HFF-Myc (cell line): ENCODE results near the gene FAM83F.
"Not testable (repeated sequence)": the region's sequence is repeated elsewhere in the genome, so short reads cannot be mapped to it uniquely, and the experiment has no call there.

Experiments
- DNase-seq: peaks from one replicate; pipeline ENCODE4 v3.0.0-alpha.2; 2011; ENCODE audit warnings: low read depth; ENCODE audit errors: extremely low read depth
- H3K4me3 ChIP-seq: replicated peaks from 2 replicates; pipeline ENCODE4 v1.5.1; 2011; ENCODE audit warnings: low read depth, mild to moderate bottlenecking, control low read depth, low read length
- TF ChIP-seq, protein P1 (sequence below): IDR thresholded peaks from 2 replicates; pipeline ENCODE4 v1.5.1; 2012; ENCODE audit warnings: mild to moderate bottlenecking, low read depth, low read length, control low read depth; ENCODE audit errors: missing control alignments

The FAM83F gene

GRCh38 chr22:39988386-39989114 is 6.2 kb upstream of the FAM83F start:
- no peak for DNase-seq
- no peak overlapping the region for H3K4me3 ChIP-seq
- TF ChIP-seq, protein P1, sequence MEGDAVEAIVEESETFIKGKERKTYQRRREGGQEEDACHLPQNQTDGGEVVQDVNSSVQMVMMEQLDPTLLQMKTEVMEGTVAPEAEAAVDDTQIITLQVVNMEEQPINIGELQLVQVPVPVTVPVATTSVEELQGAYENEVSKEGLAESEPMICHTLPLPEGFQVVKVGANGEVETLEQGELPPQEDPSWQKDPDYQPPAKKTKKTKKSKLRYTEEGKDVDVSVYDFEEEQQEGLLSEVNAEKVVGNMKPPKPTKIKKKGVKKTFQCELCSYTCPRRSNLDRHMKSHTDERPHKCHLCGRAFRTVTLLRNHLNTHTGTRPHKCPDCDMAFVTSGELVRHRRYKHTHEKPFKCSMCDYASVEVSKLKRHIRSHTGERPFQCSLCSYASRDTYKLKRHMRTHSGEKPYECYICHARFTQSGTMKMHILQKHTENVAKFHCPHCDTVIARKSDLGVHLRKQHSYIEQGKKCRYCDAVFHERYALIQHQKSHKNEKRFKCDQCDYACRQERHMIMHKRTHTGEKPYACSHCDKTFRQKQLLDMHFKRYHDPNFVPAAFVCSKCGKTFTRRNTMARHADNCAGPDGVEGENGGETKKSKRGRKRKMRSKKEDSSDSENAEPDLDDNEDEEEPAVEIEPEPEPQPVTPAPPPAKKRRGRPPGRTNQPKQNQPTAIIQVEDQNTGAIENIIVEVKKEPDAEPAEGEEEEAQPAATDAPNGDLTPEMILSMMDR = no peak

DNA sequence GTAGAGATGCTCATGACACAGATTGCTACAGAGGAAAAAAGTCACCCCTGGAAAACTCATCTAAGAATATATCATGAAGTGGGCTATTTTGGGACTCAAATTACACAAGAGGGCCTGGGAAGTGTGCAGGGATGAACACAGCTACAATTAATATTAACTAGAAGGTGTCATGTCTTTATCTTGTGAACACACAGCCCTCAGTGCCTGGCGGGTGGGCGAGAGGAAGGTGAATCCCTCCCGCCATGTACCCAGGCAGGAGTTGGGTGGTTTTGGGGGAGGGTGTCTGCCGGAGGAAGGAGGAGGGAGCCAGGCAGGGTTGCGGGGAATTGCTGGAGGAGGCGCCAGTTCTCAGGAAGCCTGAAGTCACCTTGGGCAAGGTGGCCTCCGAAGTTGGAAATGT is 5.1 kb upstream of the FAM83F start:
- no peak for DNase-seq
- TF ChIP-seq, protein P1 = no peak
- H3K4me3 ChIP-seq = no peak overlapping the region

GRCh38 chr22:39990686-39991085 is 4.1 kb upstream of the FAM83F start:
- no peak for DNase-seq
- TF ChIP-seq, protein P1 = no peak
- H3K4me3 ChIP-seq = no peak overlapping the region

- H3K4me3 ChIP-seq = no peak overlapping the region
- TF ChIP-seq, protein P1 = no peak
- no peak for DNase-seq
Measured at GRCh38 chr22:39991159-39991860, 3.4 kb upstream of the FAM83F start.

- no peak for DNase-seq
- TF ChIP-seq, protein P1 = no peak
- H3K4me3 ChIP-seq = no peak overlapping the region
Measured at GRCh38 chr22:39992088-39992826, 2.5 kb upstream of the FAM83F start.

DNA sequence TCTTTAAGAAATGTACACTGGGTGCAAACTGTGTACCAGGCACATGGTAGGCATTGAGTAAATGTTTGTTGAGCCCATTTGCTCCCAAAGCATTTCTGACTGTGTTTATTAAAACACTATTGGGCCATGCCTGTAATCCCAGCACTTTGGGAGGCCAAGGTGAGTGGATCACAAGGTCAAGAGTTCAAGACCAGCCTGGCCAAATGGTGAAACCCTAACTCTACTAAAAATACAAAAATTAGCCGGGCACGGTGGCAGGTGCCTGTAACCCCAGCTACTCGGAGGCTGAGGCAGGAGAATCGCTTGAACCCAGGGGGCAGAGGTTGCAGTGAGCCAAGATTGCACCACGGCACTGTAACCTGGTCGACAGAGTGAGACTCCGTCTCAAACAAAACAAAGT is 1.9 kb upstream of the FAM83F start:
- not testable (repeated sequence) for H3K4me3 ChIP-seq, DNase-seq

GRCh38 chr22:39994041-39994565 is 651 bp upstream of the FAM83F start:
- TF ChIP-seq, protein P1 = no peak
- H3K4me3 ChIP-seq = no peak overlapping the region
- no peak for DNase-seq
